Kidney (tissue), 14 donors: ENCODE data around the gene RHBDF2. TPM values are rescaled to one million over a fixed set of nuclear protein-coding genes. Genes with fewer than 3 reads are reported as not detected.

Source experiments
- DNase-seq, 5 donors: peaks; one replicate each; pipeline ENCODE4 v3.0.0-alpha.2; 2013 to 2020
- FAIRE-seq: peaks from 2 replicates; lab custom pipeline; 2012; peaks lifted over from hg19 to GRCh38; lab: Jason Lieb, UNC
- H3K27ac ChIP-seq, 2 donors: one replicate each; pipeline ENCODE4 v1.7.0; 2013; ENCODE audit warnings: low read depth in 2 of 2, low read length in 2 of 2, inconsistent platforms in 1 of 2
- H3K27me3 ChIP-seq: one replicate; pipeline ENCODE4 v1.7.1; 2013; ENCODE audit warnings: low read length, inconsistent platforms; ENCODE audit not compliant: control insufficient read depth, insufficient read depth
- H3K36me3 ChIP-seq, 3 donors: one replicate each; pipeline versions ENCODE4 v1.7.0 to v1.7.1; 2013; ENCODE audit warnings: low read length in 3 of 3, control low read depth in 1 of 3, inconsistent platforms in 1 of 3; ENCODE audit not compliant: insufficient read depth in 3 of 3, control insufficient read depth in 2 of 3
- H3K4me1 ChIP-seq, 3 donors: one replicate each; pipeline versions ENCODE4 v1.7.0 to v1.7.1; 2013; ENCODE audit warnings: low read length in 3 of 3, inconsistent platforms in 1 of 3, low read depth in 1 of 3; ENCODE audit not compliant: control insufficient read depth in 2 of 3, insufficient read depth in 2 of 3
- H3K4me3 ChIP-seq, 3 donors: one replicate each; pipeline versions ENCODE4 v1.7.0 to v1.8.1; 2013; ENCODE audit warnings: low read length in 3 of 3, control low read depth in 1 of 3, inconsistent platforms in 1 of 3
- H3K9ac ChIP-seq, 3 donors: one replicate each; pipeline versions ENCODE4 v1.7.0 to v1.7.1; 2013; ENCODE audit warnings: low read length in 3 of 3, control low read depth in 1 of 3, inconsistent platforms in 1 of 3
- H3K9me3 ChIP-seq, 3 donors: one replicate each; pipeline versions ENCODE4 v1.7.0 to v1.7.1; 2013; ENCODE audit warnings: low read length in 3 of 3, control low read depth in 1 of 3, inconsistent platforms in 1 of 3; ENCODE audit not compliant: control insufficient read depth in 2 of 3, insufficient read depth in 1 of 3
- CTCF ChIP-seq: IDR thresholded peaks from 3 replicates; pipeline ENCODE4 v1.5.1; 2012; ENCODE audit warnings: mild to moderate bottlenecking, moderate library complexity, borderline replicate concordance; ENCODE audit not compliant: insufficient read depth; ENCODE audit errors: extremely low read depth
- intact Hi-C: fragments of 100-400 bp; cut with DNase I; formaldehyde crosslinking; loops from one replicate; pipeline ENCODE4 v1.11.1; 2022
- polyA plus RNA-seq: library from polyadenylated mRNA; stranded (reverse); fragments of 350-450 nt; fragmentation: Illumina TruSeq; extraction: RNeasy Lipid Tissue Mini Kit (QIAGEN cat#74804); gene quantifications from one replicate; pipeline ENCODE4 v1.2.3, GENCODE V29; 2014; ENCODE audit warnings: low read depth, low replicate concordance; ENCODE audit not compliant: insufficient read depth
- total RNA-seq: library from RNA; stranded (reverse); fragmentation: NEBNext Ultra II Directional; extraction: Animal tissue kit (Norgen Biotek cat#: 25700); gene quantifications from one replicate; pipeline ENCODE4 v1.2.1, GENCODE V29; 2021
- donor health status: control.
- donor health status: control.
- donor health status: control.
- donor health status: control.
- donor health status: control.
- donor health status: DM: yes; HTN: yes; CAD: no.
- donor health status: Normal renal cell carcinoma (clear cell type).

RHBDF2 gene
- total and polyA plus RNA-seq, 2 donors from 2014 or later, result 6.8 to 58.6 TPM

- Histone ChIP-seq H3K4me3 (no peak overlapping the region), H3K9me3 (no peaks in the 10 kb centered on the region), H3K36me3 (peaks cover 0 to 3% (median 0%) of the 10 kb centered on the region in 3 donors), H3K4me1 (peaks cover 0 to 2% (median 0%) of the 10 kb centered on the region in 3 donors), H3K9ac (no peak overlapping the region), H3K27ac (no peak overlapping the region), H3K27me3 (no peaks in the 10 kb centered on the region)
- FAIRE-seq, result no peak
- DNase-seq, result no peak
- TF ChIP-seq CTCF, result no peak
- intact Hi-C loops, result no loop called here
Measured at GRCh38 chr17:76433693-76434092, 67.5 kb downstream of the RHBDF2 start.

- FAIRE-seq (no peak), DNase-seq (no peak)
- Histone ChIP-seq H3K9ac (no peak overlapping the region), H3K27me3 (no peaks in the 10 kb centered on the region), H3K27ac (no peak overlapping the region), H3K4me3 (no peak overlapping the region), H3K4me1 (peaks cover 0 to 3% (median 3%) of the 10 kb centered on the region in 3 donors), H3K9me3 (no peaks in the 10 kb centered on the region), H3K36me3 (peaks cover 0 to 3% (median 0%) of the 10 kb centered on the region in 3 donors)
- no peak for TF ChIP-seq CTCF
- intact Hi-C loops, result no loop called here
Measured at GRCh38 chr17:76432712-76433336, 68.4 kb downstream of the RHBDF2 start.

- H3K9me3 ChIP-seq, result no peaks in the 10 kb centered on the region
- DNase-seq, result no peak
- H3K27ac ChIP-seq, result no peak overlapping the region
- no peak for FAIRE-seq
- peaks cover 0 to 3% (median 0%) of the 10 kb centered on the region in 3 donors for H3K36me3 ChIP-seq
- no peaks in the 10 kb centered on the region for H3K27me3 ChIP-seq
- H3K9ac ChIP-seq, result no peak overlapping the region
- no peak for TF ChIP-seq CTCF
- peaks cover 0 to 7% (median 5%) of the 10 kb centered on the region in 3 donors for H3K4me1 ChIP-seq
- H3K4me3 ChIP-seq, result no peak overlapping the region
- intact Hi-C loops, result no loop called here
Measured at GRCh38 chr17:76432004-76432403, 69.2 kb downstream of the RHBDF2 start.
